Naive thymus-derived CD8-positive, alpha-beta T cell (primary cell): ENCODE data around the gene INTS1. TPM values are rescaled to one million over a fixed set of nuclear protein-coding genes. Genes with fewer than 3 reads are reported as not detected.

Source experiments
- ATAC-seq, 2 donors: fragments of 150-1000 bp; cut with Tn5 transposase in 1 of 2; sonication (Bioruptor Pico), chemical (Tn5 transposase) in 1 of 2; 1 replicate in 1 of 2; 2 replicates in 1 of 2; pipeline ENCODE4 v1.10.0; 2021; ENCODE audit warnings: mild to moderate bottlenecking in 2 of 2, moderate library complexity in 2 of 2
- POLR2A ChIA-PET: fragments of 350-600 bp; sonication (Branson Sonifier 250); formaldehyde crosslinking; loops from one replicate; lab custom pipeline; 2021; ENCODE audit warnings: antibody characterized with exemption; lab: Charles Lee
- DNase-seq, 10 donors: peaks; one replicate each; pipeline versions ENCODE4 v3.0.0 to v3.0.0-alpha.2; 2020 to 2022
- H3K27ac Mint-ChIP-seq, 10 donors: one replicate each; pipeline ENCODE4 v1.8.0; 2020 to 2022; ENCODE audit warnings: mild to moderate bottlenecking in 10 of 10, mixed read lengths in 10 of 10, moderate library complexity in 4 of 10, inconsistent platforms in 1 of 10
- H3K27me3 Mint-ChIP-seq, 5 donors: one replicate each; pipeline ENCODE4 v1.8.0; 2021 to 2022; ENCODE audit warnings: mixed read lengths in 5 of 5
- H3K36me3 Mint-ChIP-seq, 3 donors: one replicate each; pipeline ENCODE4 v1.8.0; 2020 to 2022; ENCODE audit warnings: mixed read lengths in 3 of 3, mild to moderate bottlenecking in 2 of 3, inconsistent platforms in 1 of 3
- H3K4me1 Mint-ChIP-seq, 4 donors: one replicate each; pipeline ENCODE4 v1.8.0; 2021 to 2022; ENCODE audit warnings: mixed read lengths in 4 of 4
- H3K4me3 Mint-ChIP-seq, 10 donors: one replicate each; pipeline ENCODE4 v1.8.0; 2020 to 2022; ENCODE audit warnings: mild to moderate bottlenecking in 10 of 10, mixed read lengths in 10 of 10, moderate library complexity in 6 of 10, inconsistent platforms in 1 of 10
- H3K9me3 Mint-ChIP-seq, 9 donors: one replicate each; pipeline ENCODE4 v1.8.0; 2020 to 2022; ENCODE audit warnings: mixed read lengths in 9 of 9, mild to moderate bottlenecking in 3 of 9, inconsistent platforms in 1 of 9, moderate library complexity in 1 of 9
- polyA plus RNA-seq, 3 donors: library from polyadenylated mRNA; unstranded; fragments of 300-500 nt; fragmentation: Illumina TruSeq; gene quantifications; one replicate each; pipeline ENCODE4 v1.2.3, GENCODE V29; 2021
- total RNA-seq, 8 experiments: library from RNA in 2 of 8; stranded (reverse) in 2 of 8; gene quantifications; one replicate each; pipeline ENCODE4 v1.2.3 and lab custom pipeline; 2021 to 2026

The INTS1 gene
- total and polyA plus RNA-seq, 5 experiments from 2014 or later = 9.1 to 136 (median 24.6) TPM

- H3K4me1 Mint-ChIP-seq = peaks cover 11 to 22% (median 16%) of the 10 kb centered on the region in 4 donors
- ATAC-seq (no peak), DNase-seq (no peak)
- H3K9me3 Mint-ChIP-seq = no peaks in the 10 kb centered on the region
- H3K4me3 Mint-ChIP-seq = no peak overlapping the region
- no peaks in the 10 kb centered on the region for H3K36me3 Mint-ChIP-seq
- H3K27ac Mint-ChIP-seq = no peak overlapping the region
- POLR2A ChIA-PET = no interaction called here
- peaks cover 2 to 14% (median 5%) of the 10 kb centered on the region in 5 donors for H3K27me3 Mint-ChIP-seq
Measured at GRCh38 chr7:1421020-1421790, 83.0 kb downstream of the INTS1 start.

Other genes with a start within 250 kb of the INTS1 start
- gene MICALL2, start 44.9 kb downstream of the INTS1 start, total RNA-seq = 1 to 10 TPM; 3.5 to 4.6 TPM
- 1 to 10 TPM in 1 of 3 donors, under 1 TPM in 1, not detected in 1; 0.85 to 1.5 TPM for gene MICALL2, start 44.9 kb downstream of the INTS1 start, polyA plus RNA-seq
- gene MAFK, start 26.3 kb upstream of the INTS1 start, total RNA-seq = 10 to 100 TPM; 55.1 to 56.1 TPM
- under 1 TPM; 0.33 to 0.56 (median 0.46) TPM for gene MAFK, start 26.3 kb upstream of the INTS1 start, polyA plus RNA-seq
- not detected for gene TMEM184A, start 51.8 kb upstream of the INTS1 start, total RNA-seq
- gene TMEM184A, start 51.8 kb upstream of the INTS1 start, polyA plus RNA-seq = under 1 TPM in 1 of 3 donors, not detected in 2; 0.04 TPM
- gene PSMG3, start 65.6 kb upstream of the INTS1 start, total RNA-seq = 10 to 100 TPM; 24.3 to 26.1 TPM
- 10 to 100 TPM; 43.5 to 45.8 (median 45.4) TPM for gene PSMG3, start 65.6 kb upstream of the INTS1 start, polyA plus RNA-seq
- not detected for gene ELFN1, start 165.9 kb upstream of the INTS1 start, total RNA-seq
- gene ELFN1, start 165.9 kb upstream of the INTS1 start, polyA plus RNA-seq = not detected